ENCODE data around the gene WDR86. TPM values are rescaled to one million over a fixed set of nuclear protein-coding genes. Genes with fewer than 3 reads are reported as not detected.
A peak's percentile ranks its signal among the peaks of the same experiment; 100 is the strongest.

The WDR86 gene
- total and polyA plus RNA-seq, 2 of the 8 experiments (the other 6 are each of a cell fraction or from before 2014, with no cell fraction given) = 12.7 to 15.8 TPM

DNA sequence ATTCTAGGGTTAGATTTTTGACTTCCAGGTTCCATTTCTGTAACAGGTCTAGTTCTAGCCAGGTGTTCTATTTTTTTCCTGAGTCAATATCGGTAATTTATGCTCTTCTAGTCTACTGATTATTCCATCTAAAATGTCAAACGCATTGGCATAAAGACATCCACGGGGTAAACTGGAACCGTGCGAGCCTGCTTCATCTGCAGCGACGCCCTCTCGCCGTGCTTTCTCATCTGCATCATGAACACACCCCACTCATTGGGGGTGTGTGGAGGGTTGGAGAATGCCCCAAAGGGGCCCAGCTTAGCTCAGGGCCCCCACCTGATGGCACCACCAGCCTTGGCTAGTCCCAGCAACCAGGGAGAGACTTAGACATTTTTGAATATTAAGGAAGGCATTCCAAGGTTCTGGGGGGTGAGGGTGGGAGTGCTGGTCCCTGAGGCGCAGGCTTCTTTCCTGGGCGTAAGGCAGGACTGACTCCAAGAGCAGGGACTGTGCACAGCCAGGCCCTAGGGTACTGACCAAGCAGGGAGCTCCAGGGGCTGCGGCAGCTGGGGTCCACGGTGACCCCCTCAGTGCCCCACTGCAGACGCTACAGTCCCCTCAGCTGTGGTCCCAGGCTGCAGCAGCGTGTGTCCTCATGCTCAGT, 43.0 kb upstream of the WDR86 start:
- no peaks in the 10 kb centered on the region for H3K36me3 ChIP-seq (ENCODE audit: control insufficient read depth in 2 of 4, insufficient read depth in 4 of 4, low read length in 3 of 4)
- H3K4me3 ChIP-seq (ENCODE audit: extremely low read depth in 1 of 4, insufficient read depth in 2 of 4, low read depth in 3 of 4, low read length in 4 of 4) = no peak overlapping the region
- H3K18ac ChIP-seq (ENCODE audit: extremely low read depth, low read length) = no peak overlapping the region
- no peaks in the 10 kb centered on the region; the same call in 1 of the 2 replicates for H3K23me2 ChIP-seq (ENCODE audit: low read depth, low read length)
- H2BK120ac ChIP-seq (replicated peaks; ENCODE audit: low read depth, low read length) = no peak overlapping the region
- no peak overlapping the region for H4K5ac ChIP-seq (ENCODE audit: insufficient read length, low read depth, low read length)
- H3K4me1 ChIP-seq (replicated peaks in 1 of 4; ENCODE audit: control insufficient read depth in 3 of 4, insufficient read depth in 4 of 4, low read length in 3 of 4) = peaks cover 4 to 33% (median 18%) of the 10 kb centered on the region in 4 experiments
- peak overlapping the region; percentile 48 for H2BK15ac ChIP-seq (ENCODE audit: low read length)
- H4K8ac ChIP-seq (ENCODE audit: extremely low read depth, insufficient read depth, low read length) = peak overlapping the region; percentile 87
- H2AFZ ChIP-seq (ENCODE audit: low read length) = 0 out of 2 replicates have a peak overlapping the region, but pooled peaks have one; percentile 64
- peak overlapping the region; percentile 35 for H3K4ac ChIP-seq (replicated peaks; ENCODE audit: insufficient read length, low read depth, low read length)
- FAIRE-seq (no peak), DNase-seq (ENCODE audit: low read depth in 1 of 2, low spot score in 2 of 2) (no peak)
- H3K14ac ChIP-seq (ENCODE audit: insufficient read length) = no peak overlapping the region
- 87% methylated on average over 15 of the region's 15 CpGs; no CpG with 5 or more reads in 1 of the 2 experiments for WGBS, 2 experiments (ENCODE audit: extremely low coverage in 1 of 2, insufficient coverage in 1 of 2, insufficient read length in 1 of 2, insufficient replicate concordance in 2 of 2, low coverage in 1 of 2, low lambda C conversion rate in 2 of 2, missing lambda C conversion rate in 1 of 2)
- H2BK20ac ChIP-seq (ENCODE audit: low read length) = no peak overlapping the region
- no peak overlapping the region for H3K4me2 ChIP-seq (ENCODE audit: insufficient read depth in 1 of 2, low read depth in 2 of 2, low read length in 2 of 2)
- ChIA-PET CTCF (ENCODE audit: partially characterized antibody) (interaction anchor here (1.0 to 13.7 kb wide), 5 partner anchors 12 to 79 kb away, joined by 3 to 185 read pairs (median 6); partner anchors contain the start of gene CRYGN), POLR2A (ENCODE audit: partially characterized antibody) (interaction anchor here (0.8 to 2.7 kb wide), 5 partner anchors 9 to 23 kb away, joined by 3 to 11 read pairs (median 4); no protein-coding TSS in a partner anchor)
- H3K9me3 ChIP-seq (ENCODE audit: insufficient read depth in 2 of 2, low read depth in 1 of 2, low read length in 1 of 2) = peaks cover 0 to 7% of the 10 kb centered on the region in 2 experiments; a peak in 2 of 4 replicates
- no peak overlapping the region for H3K27ac ChIP-seq (ENCODE audit: low read depth, low read length)
- H3K79me2 ChIP-seq (ENCODE audit: control insufficient read depth in 1 of 2, insufficient read depth in 2 of 2, low read length in 2 of 2) = no peaks in the 10 kb centered on the region
- 0 out of 2 replicates have a peak overlapping the region, but pooled peaks have one; percentile 97 for H2BK12ac ChIP-seq (ENCODE audit: low read depth, low read length)
- H3K79me1 ChIP-seq (ENCODE audit: low read depth, low read length) = no peaks in the 10 kb centered on the region
- no peak overlapping the region for H3K9ac ChIP-seq (replicated peaks in 1 of 4; ENCODE audit: extremely low read depth in 1 of 4, low read depth in 3 of 4, low read length in 3 of 4)
- no peak overlapping the region for H2AK5ac ChIP-seq (ENCODE audit: low read depth, low read length)
- H3K56ac ChIP-seq (replicated peaks; ENCODE audit: insufficient read length, low read depth, low read length) = no peak overlapping the region
- H4K91ac ChIP-seq (replicated peaks; ENCODE audit: insufficient read length, low read length) = peak overlapping the region; percentile 58
- no peaks in the 10 kb centered on the region for H4K20me1 ChIP-seq (replicated peaks in 1 of 2; ENCODE audit: control insufficient read depth in 1 of 2, insufficient read depth in 2 of 2, low read length in 2 of 2)
- H3K23ac ChIP-seq (ENCODE audit: insufficient read length) = no peak overlapping the region
- H2BK5ac ChIP-seq (ENCODE audit: low read depth, low read length) = peak overlapping the region; percentile 68; the same call in 1 of the 2 replicates
- H3K27me3 ChIP-seq (replicated peaks in 1 of 4; ENCODE audit: control insufficient read depth in 3 of 4, extremely low read depth in 1 of 4, insufficient read depth in 3 of 4, low read length in 3 of 4) = peaks cover 0 to 6% (median 5%) of the 10 kb centered on the region in 4 experiments; a peak in 5 of 7 replicates
- no peak for TF ChIP-seq RBBP5 (IDR thresholded peaks at IDR 0.05; ENCODE audit: borderline replicate concordance, low read depth, low read length)
- no peak for TF ChIP-seq NANOG (IDR thresholded peaks at IDR 0.05; ENCODE audit: insufficient read depth, low read depth, low read length, poor library complexity, severe bottlenecking)
- no peak for TF ChIP-seq RNF2 (IDR thresholded peaks at IDR 0.05; ENCODE audit: borderline replicate concordance, low read depth, low read length, missing control alignments, poor library complexity, severe bottlenecking)
- no peak for TF ChIP-seq KDM1A (IDR thresholded peaks at IDR 0.05; ENCODE audit: borderline replicate concordance, low read length)
- no peak for TF ChIP-seq NRF1 (IDR thresholded peaks at IDR 0.05; ENCODE audit: low read depth, low read length)
- TF ChIP-seq KDM5A (IDR thresholded peaks at IDR 0.05; ENCODE audit: low read length) = no peak
- no peak for TF ChIP-seq ZNF274 (IDR thresholded peaks at IDR 0.05; ENCODE audit: borderline replicate concordance, extremely low read depth, low read length)
- no peak for TF ChIP-seq RAD21 (IDR thresholded peaks at IDR 0.05 in 1 of 2, conservative IDR thresholded peaks at IDR 0.05 in 1 of 2; ENCODE audit: low read depth in 2 of 2, low read length in 2 of 2)
- TF ChIP-seq, protein P1, sequence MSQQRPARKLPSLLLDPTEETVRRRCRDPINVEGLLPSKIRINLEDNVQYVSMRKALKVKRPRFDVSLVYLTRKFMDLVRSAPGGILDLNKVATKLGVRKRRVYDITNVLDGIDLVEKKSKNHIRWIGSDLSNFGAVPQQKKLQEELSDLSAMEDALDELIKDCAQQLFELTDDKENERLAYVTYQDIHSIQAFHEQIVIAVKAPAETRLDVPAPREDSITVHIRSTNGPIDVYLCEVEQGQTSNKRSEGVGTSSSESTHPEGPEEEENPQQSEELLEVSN (IDR thresholded peaks at IDR 0.05) = no peak
- no peak for TF ChIP-seq SAP30 (IDR thresholded peaks at IDR 0.05; ENCODE audit: insufficient read depth, insufficient replicate concordance, low read length)
